Daoy (cell line): ENCODE results near the gene SIGLEC15. TPM values are rescaled to one million over a fixed set of nuclear protein-coding genes. Genes with fewer than 3 reads are reported as not detected.
"Not testable (repeated sequence)": the region's sequence is repeated elsewhere in the genome, so short reads cannot be mapped to it uniquely, and the experiment has no call there.

Source experiments
- DNase-seq: peaks from one replicate; pipeline ENCODE4 v3.0.0-alpha.2; 2015; ENCODE audit warnings: low read depth
- total RNA-seq: library from RNA; depleted of rRNA; stranded (reverse); fragments of >200 nt; shearing (Covaris generic); gene quantifications from 2 replicates; pipeline ENCODE4 v1.2.3, GENCODE V29; 2014

Gene SIGLEC15
- total RNA-seq, 1 experiment from 2014 or later: 12.1 TPM

- DNase-seq: no peak
Observed at GRCh38 chr18:45820106-45820745, 5.2 kb upstream of the SIGLEC15 start.

GRCh38 chr18:45821026-45821425, 4.4 kb upstream of the SIGLEC15 start:
- DNase-seq: no peak

- DNase-seq: no peak
Observed at GRCh38 chr18:45821711-45822110, 3.8 kb upstream of the SIGLEC15 start.

GRCh38 chr18:45826084-45826483, 609 bp downstream of the SIGLEC15 start:
- DNase-seq: no peak

GRCh38 chr18:45826716-45827115, 1.2 kb downstream of the SIGLEC15 start:
- not testable (repeated sequence) for DNase-seq

- no peak for DNase-seq
Observed at GRCh38 chr18:45828917-45829811, 3.7 kb downstream of the SIGLEC15 start.

GRCh38 chr18:45829855-45830254, 4.4 kb downstream of the SIGLEC15 start:
- DNase-seq: no peak

- DNase-seq: no peak
Observed at GRCh38 chr18:45830917-45831316, 5.4 kb downstream of the SIGLEC15 start.

- DNase-seq: no peak
Observed at GRCh38 chr18:45833846-45834245, 8.4 kb downstream of the SIGLEC15 start.

- no peak for DNase-seq
Observed at GRCh38 chr18:45834306-45834705, 8.8 kb downstream of the SIGLEC15 start.

GRCh38 chr18:45835057-45835636, 9.7 kb downstream of the SIGLEC15 start:
- DNase-seq: no peak

- DNase-seq: no peak
Observed at GRCh38 chr18:45836242-45837205, 11.0 kb downstream of the SIGLEC15 start.

GRCh38 chr18:45837283-45838070, 12.0 kb downstream of the SIGLEC15 start:
- no peak for DNase-seq

- DNase-seq: no peak
Observed at GRCh38 chr18:45838302-45839070, 13.0 kb downstream of the SIGLEC15 start.

GRCh38 chr18:45839414-45840395, 14.2 kb downstream of the SIGLEC15 start:
- DNase-seq: peak; percentile 32

- DNase-seq: no peak
Observed at GRCh38 chr18:45841060-45841764, 15.7 kb downstream of the SIGLEC15 start.

- DNase-seq: no peak
Observed at GRCh38 chr18:45841765-45842442, 16.4 kb downstream of the SIGLEC15 start.
